ENCODE data around the gene AP3S1. TPM values are rescaled to one million over a fixed set of nuclear protein-coding genes. Genes with fewer than 3 reads are reported as not detected.
"Not testable (repeated sequence)": the region's sequence is repeated elsewhere in the genome, so short reads cannot be mapped to it uniquely, and the experiment has no call there.

AP3S1 gene
- total RNA-seq, 3 donors from 2014 or later: 42.0 to 53.0 (median 48.5) TPM

DNA sequence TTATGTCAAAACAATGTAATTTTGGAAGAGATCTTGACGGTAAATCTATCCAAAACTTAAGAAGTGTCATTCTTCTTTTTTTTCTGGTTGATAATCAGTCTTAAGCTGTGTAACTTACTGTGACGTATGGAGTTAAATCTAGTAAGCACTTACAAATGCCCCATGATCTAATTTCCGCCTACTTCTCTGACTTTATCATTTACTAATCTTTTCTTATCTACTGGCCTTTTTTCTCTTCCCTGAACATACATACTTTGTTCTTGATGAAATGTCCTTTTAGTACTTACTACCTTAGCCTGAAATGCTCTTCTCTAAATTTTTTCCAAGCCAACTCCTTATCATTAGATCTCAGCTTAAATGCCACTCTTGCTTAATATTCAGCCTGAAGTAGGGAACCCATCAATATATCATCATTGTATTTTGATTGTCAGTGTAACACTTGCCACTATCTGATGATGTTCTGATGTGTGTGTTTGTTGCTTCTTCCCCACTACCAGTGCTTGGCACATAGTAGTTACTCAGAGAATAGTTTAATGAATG, 27.6 kb downstream of the AP3S1 start:
- DNase-seq: no peak
- Mint-ChIP-seq H3K9me3 (no peaks in the 10 kb centered on the region), H3K4me1 (ENCODE audit: low read depth) (peaks cover 3% of the 10 kb centered on the region), H3K4me3 (no peak overlapping the region), H3K27me3 (ENCODE audit: low read depth) (no peaks in the 10 kb centered on the region), H3K36me3 (ENCODE audit: insufficient read depth) (peaks cover 29% of the 10 kb centered on the region)
- ATAC-seq: no peak

GRCh38 chr5:115872447-115872846, 30.7 kb downstream of the AP3S1 start:
- ATAC-seq (no peak), DNase-seq (no peak)
- no peaks in the 10 kb centered on the region for H3K27me3 Mint-ChIP-seq (ENCODE audit: low read depth)
- no peak overlapping the region for H3K4me3 Mint-ChIP-seq
- H3K4me1 Mint-ChIP-seq (ENCODE audit: low read depth): no peaks in the 10 kb centered on the region
- peaks cover 44% of the 10 kb centered on the region for H3K36me3 Mint-ChIP-seq (ENCODE audit: insufficient read depth)
- H3K9me3 Mint-ChIP-seq: no peaks in the 10 kb centered on the region

GRCh38 chr5:115873392-115873791, 31.7 kb downstream of the AP3S1 start:
- ATAC-seq (no peak), DNase-seq (no peak)
- Mint-ChIP-seq H3K4me3 (no peak overlapping the region), H3K27me3 (ENCODE audit: low read depth) (no peaks in the 10 kb centered on the region), H3K36me3 (ENCODE audit: insufficient read depth) (peaks cover 53% of the 10 kb centered on the region), H3K4me1 (ENCODE audit: low read depth) (no peaks in the 10 kb centered on the region), H3K9me3 (no peaks in the 10 kb centered on the region)

DNA sequence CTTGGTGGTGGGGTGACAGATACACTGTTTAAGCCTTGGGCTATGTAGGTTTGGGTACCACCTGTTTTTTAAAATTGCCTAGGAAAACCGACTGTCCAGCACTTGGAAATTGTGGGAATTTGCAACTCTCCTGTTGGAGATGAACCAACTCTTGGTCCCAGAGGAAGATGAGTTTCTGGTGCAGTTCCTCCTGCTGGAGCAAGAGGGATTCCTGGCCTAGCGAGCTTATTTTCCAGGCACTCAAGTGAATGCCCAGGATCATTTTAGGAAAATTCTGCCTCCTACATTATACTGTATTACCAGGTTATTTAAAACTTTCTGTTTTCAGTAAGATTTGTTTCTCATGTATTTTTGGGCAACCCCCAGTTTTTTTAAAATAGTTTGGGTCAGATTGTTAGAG, 33.7 kb downstream of the AP3S1 start:
- DNase-seq (no peak), ATAC-seq (no peak)
- Mint-ChIP-seq H3K4me1 (ENCODE audit: low read depth) (no peaks in the 10 kb centered on the region), H3K27me3 (ENCODE audit: low read depth) (no peaks in the 10 kb centered on the region), H3K9me3 (no peaks in the 10 kb centered on the region), H3K4me3 (no peak overlapping the region), H3K36me3 (ENCODE audit: insufficient read depth) (peaks cover 64% of the 10 kb centered on the region)

DNA sequence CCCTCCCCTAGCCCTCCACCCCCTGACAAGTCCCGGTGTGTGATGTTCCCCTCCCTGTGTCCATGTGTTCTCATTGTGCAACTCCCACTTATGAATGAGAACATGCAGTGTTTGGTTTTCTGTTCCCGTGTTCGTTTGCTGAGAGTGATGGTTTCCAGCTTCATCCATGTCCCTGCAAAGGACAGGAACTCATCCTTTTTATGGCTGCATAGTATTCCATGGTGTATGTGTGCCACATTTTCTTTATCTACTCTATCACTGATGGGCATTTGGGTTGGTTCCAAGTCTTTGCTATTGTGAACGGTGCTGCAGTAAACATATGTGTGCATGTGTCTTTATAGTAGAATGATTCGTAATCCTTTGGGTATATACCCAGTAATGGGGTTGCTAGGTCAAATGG, 35.6 kb downstream of the AP3S1 start:
- not testable (repeated sequence) for H3K9me3 Mint-ChIP-seq; H3K27me3 Mint-ChIP-seq (ENCODE audit: low read depth); ATAC-seq; H3K4me1 Mint-ChIP-seq (ENCODE audit: low read depth); H3K4me3 Mint-ChIP-seq; DNase-seq
- peaks cover 67% of the 10 kb centered on the region for H3K36me3 Mint-ChIP-seq (ENCODE audit: insufficient read depth)

GRCh38 chr5:115882434-115882833, 40.7 kb downstream of the AP3S1 start:
- not testable (repeated sequence) for H3K4me3 Mint-ChIP-seq; DNase-seq; H3K27me3 Mint-ChIP-seq (ENCODE audit: low read depth); H3K4me1 Mint-ChIP-seq (ENCODE audit: low read depth); ATAC-seq; H3K9me3 Mint-ChIP-seq
- peaks cover 51% of the 10 kb centered on the region for H3K36me3 Mint-ChIP-seq (ENCODE audit: insufficient read depth)

GRCh38 chr5:115884704-115885103, 43.0 kb downstream of the AP3S1 start:
- Mint-ChIP-seq H3K27me3 (ENCODE audit: low read depth) (no peaks in the 10 kb centered on the region), H3K9me3 (peaks cover 4% of the 10 kb centered on the region), H3K4me3 (no peak overlapping the region), H3K4me1 (ENCODE audit: low read depth) (no peaks in the 10 kb centered on the region), H3K36me3 (ENCODE audit: insufficient read depth) (peaks cover 33% of the 10 kb centered on the region)
- no peak for ATAC-seq
- no peak for DNase-seq

DNA sequence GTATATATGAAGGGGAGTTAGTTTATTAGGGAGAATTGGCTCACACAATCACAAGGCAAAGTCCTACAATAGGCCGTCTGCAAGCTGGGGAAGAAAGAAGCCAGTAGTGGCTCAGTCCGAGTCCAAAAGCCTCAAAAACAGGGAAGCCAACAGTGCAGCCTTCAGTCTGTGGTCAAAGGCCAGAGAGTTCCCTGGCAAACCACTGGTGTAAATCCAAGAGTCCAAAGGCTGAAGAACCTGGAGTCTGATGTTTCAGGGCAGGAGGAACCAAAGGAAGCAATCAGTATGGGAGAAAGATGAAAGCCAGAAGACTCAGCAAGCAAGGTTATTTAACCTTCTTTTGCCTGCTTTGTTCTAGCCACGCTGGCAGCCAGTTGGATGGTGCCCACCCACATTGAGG, 43.5 kb downstream of the AP3S1 start:
- not testable (repeated sequence) for DNase-seq; H3K27me3 Mint-ChIP-seq (ENCODE audit: low read depth); H3K9me3 Mint-ChIP-seq; ATAC-seq; H3K4me1 Mint-ChIP-seq (ENCODE audit: low read depth); H3K4me3 Mint-ChIP-seq
- H3K36me3 Mint-ChIP-seq (ENCODE audit: insufficient read depth): peaks cover 28% of the 10 kb centered on the region

- Mint-ChIP-seq H3K4me3 (no peak overlapping the region), H3K36me3 (ENCODE audit: insufficient read depth) (peaks cover 8% of the 10 kb centered on the region), H3K27me3 (ENCODE audit: low read depth) (no peaks in the 10 kb centered on the region), H3K9me3 (no peaks in the 10 kb centered on the region), H3K4me1 (ENCODE audit: low read depth) (no peaks in the 10 kb centered on the region)
- DNase-seq (no peak), ATAC-seq (no peak)
These were observed 46.3 kb downstream of the AP3S1 start for GRCh38 chr5:115888027-115888426.

DNA sequence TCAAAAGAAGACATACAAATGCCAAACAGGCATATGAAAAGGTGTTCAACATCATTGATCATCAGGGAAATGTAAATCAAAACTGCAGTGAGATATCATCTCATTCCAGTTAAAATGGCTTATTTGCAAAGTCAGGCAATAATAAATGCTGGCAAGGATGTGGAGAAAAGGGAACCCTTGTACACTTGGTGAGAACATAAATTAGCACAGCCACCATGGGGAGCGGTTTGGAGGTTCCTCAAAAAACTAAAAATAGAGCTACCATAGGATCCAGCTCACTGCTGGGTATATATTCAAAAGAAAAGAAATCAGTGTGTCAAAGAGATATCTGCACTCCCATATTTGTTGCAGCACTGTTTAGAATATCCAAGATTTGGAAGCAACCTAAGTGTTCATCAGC, 50.3 kb downstream of the AP3S1 start:
- Mint-ChIP-seq H3K27me3 (ENCODE audit: low read depth) (no peaks in the 10 kb centered on the region), H3K9me3 (no peaks in the 10 kb centered on the region), H3K36me3 (ENCODE audit: insufficient read depth) (peaks cover 7% of the 10 kb centered on the region), H3K4me1 (ENCODE audit: low read depth) (no peaks in the 10 kb centered on the region), H3K4me3 (no peak overlapping the region)
- no peak for ATAC-seq
- no peak for DNase-seq

GRCh38 chr5:115894342-115894741, 52.6 kb downstream of the AP3S1 start:
- no peak for ATAC-seq

DNA sequence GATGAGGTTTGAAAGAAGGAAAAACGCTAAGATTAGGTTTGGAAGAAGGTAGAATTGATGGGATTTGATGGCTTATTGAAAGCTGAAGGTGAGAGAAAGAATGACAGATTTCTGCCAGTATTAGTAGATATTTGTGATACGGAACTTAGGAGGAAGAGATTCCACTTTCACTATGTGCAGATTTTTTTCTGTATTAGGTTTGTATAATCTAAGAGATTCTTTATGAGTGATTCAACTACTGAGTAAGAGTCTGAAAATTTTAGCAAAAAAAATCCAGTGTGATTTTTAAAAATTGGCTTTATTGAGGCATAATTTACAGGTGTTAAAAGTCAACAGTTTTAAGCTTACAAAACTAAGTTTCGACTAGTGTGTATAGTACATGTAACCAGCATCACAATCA, 54.1 kb downstream of the AP3S1 start:
- no peak overlapping the region for H3K4me3 Mint-ChIP-seq
- no peak for ATAC-seq

More at GRCh38 chr5:115894342-115894741, 52.6 kb downstream of the AP3S1 start:
- Mint-ChIP-seq H3K4me3 (no peak overlapping the region), H3K27me3 (ENCODE audit: low read depth) (no peaks in the 10 kb centered on the region), H3K36me3 (ENCODE audit: insufficient read depth) (peaks cover 15% of the 10 kb centered on the region), H3K9me3 (no peaks in the 10 kb centered on the region), H3K4me1 (ENCODE audit: low read depth) (no peaks in the 10 kb centered on the region)
- DNase-seq: no peak

DNA sequence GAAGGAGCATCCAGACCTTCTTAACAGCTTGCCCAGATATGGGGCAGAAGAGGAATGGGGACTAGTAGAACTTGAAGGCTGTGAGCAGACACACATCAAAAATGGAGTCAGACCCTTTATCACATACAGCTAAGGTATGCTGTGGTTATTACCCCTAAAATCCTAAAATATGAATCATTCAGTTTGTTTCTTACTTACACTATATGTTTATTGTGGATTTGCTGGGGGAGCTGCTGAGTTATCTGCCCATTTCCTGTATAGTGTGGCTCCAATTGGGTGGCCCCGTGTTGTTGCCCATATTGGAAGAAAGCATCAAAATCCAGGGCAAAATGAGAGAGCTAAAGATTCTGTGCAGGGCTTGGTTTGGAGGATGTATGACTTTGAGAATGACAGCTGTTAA, 56.9 kb downstream of the AP3S1 start:
- Mint-ChIP-seq H3K4me3 (no peak overlapping the region), H3K27me3 (ENCODE audit: low read depth) (no peaks in the 10 kb centered on the region), H3K36me3 (ENCODE audit: insufficient read depth) (peaks cover 19% of the 10 kb centered on the region), H3K4me1 (ENCODE audit: low read depth) (no peaks in the 10 kb centered on the region), H3K9me3 (no peaks in the 10 kb centered on the region)
- DNase-seq (no peak), ATAC-seq (no peak)

More for the DNA sequence above, 54.1 kb downstream of the AP3S1 start:
- Mint-ChIP-seq H3K27me3 (ENCODE audit: low read depth) (no peaks in the 10 kb centered on the region), H3K4me1 (ENCODE audit: low read depth) (no peaks in the 10 kb centered on the region), H3K9me3 (no peaks in the 10 kb centered on the region), H3K36me3 (ENCODE audit: insufficient read depth) (peaks cover 19% of the 10 kb centered on the region)
- no peak for DNase-seq

DNA sequence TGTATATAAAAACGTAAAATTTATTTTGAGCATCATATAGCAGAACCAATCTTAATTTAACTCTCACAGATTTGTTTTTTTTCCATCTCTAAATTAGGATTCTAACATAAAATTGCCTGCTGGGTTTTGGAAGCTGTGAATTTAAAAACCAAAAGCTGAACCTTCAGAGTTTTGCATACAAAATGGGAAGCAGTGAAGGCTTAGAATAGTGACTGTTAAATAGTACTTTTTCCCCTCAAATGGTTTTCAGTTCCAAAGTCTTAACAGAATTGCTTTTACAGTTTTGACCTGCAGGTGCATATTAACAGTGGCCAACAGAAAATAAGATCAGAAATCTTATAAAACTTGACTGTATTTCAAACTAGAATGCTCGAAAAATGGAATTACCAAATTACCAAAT, 65.4 kb downstream of the AP3S1 start:
- H3K27me3 Mint-ChIP-seq (ENCODE audit: low read depth): no peaks in the 10 kb centered on the region
- H3K9me3 Mint-ChIP-seq: no peaks in the 10 kb centered on the region
- no peaks in the 10 kb centered on the region for H3K4me1 Mint-ChIP-seq (ENCODE audit: low read depth)
- H3K36me3 Mint-ChIP-seq (ENCODE audit: insufficient read depth): peaks cover 2% of the 10 kb centered on the region
- no peak for ATAC-seq
- DNase-seq: no peak
- no peak overlapping the region for H3K4me3 Mint-ChIP-seq

- H3K4me1 Mint-ChIP-seq (ENCODE audit: low read depth); H3K36me3 Mint-ChIP-seq (ENCODE audit: insufficient read depth); H3K9me3 Mint-ChIP-seq; H3K27me3 Mint-ChIP-seq (ENCODE audit: low read depth); H3K4me3 Mint-ChIP-seq; DNase-seq; ATAC-seq: not testable (repeated sequence)
These were observed 72.1 kb downstream of the AP3S1 start for GRCh38 chr5:115913623-115914400.

Measured in activated T-cell treated with anti-CD3 and anti-CD28 coated beads, Interleukin-2, amount 50 U/mL, for 4 hours (primary cell).